Rectal smooth muscle tissue (tissue), 1 donor: ENCODE data around the gene PPEF1.

Experiments used
- H3K27ac ChIP-seq: one replicate; pipeline ENCODE4 v1.7.0; 2013; ENCODE audit warnings: low read depth, low read length, inconsistent platforms
- H3K27me3 ChIP-seq: one replicate; pipeline ENCODE4 v1.7.0; 2013; ENCODE audit warnings: low read length; ENCODE audit not compliant: control insufficient read depth, insufficient read depth
- H3K36me3 ChIP-seq: one replicate; pipeline ENCODE4 v1.7.0; 2013; ENCODE audit warnings: low read length; ENCODE audit not compliant: control insufficient read depth, insufficient read depth
- H3K4me1 ChIP-seq: one replicate; pipeline ENCODE4 v1.7.0; 2013; ENCODE audit warnings: low read length; ENCODE audit not compliant: control insufficient read depth, insufficient read depth
- H3K4me3 ChIP-seq: one replicate; pipeline ENCODE4 v1.7.0; 2013; ENCODE audit warnings: low read length
- H3K9ac ChIP-seq: one replicate; pipeline ENCODE4 v1.7.0; 2013; ENCODE audit warnings: low read length

The PPEF1 gene, protein sequence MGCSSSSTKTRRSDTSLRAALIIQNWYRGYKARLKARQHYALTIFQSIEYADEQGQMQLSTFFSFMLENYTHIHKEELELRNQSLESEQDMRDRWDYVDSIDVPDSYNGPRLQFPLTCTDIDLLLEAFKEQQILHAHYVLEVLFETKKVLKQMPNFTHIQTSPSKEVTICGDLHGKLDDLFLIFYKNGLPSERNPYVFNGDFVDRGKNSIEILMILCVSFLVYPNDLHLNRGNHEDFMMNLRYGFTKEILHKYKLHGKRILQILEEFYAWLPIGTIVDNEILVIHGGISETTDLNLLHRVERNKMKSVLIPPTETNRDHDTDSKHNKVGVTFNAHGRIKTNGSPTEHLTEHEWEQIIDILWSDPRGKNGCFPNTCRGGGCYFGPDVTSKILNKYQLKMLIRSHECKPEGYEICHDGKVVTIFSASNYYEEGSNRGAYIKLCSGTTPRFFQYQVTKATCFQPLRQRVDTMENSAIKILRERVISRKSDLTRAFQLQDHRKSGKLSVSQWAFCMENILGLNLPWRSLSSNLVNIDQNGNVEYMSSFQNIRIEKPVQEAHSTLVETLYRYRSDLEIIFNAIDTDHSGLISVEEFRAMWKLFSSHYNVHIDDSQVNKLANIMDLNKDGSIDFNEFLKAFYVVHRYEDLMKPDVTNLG

GRCh38 chrX:18707426-18708049 is at the start of gene PPEF1:
PPEF1 (plus strand) TSS chrX:18707645; CDS start chrX:18707781, 136 bp downstream.
- Histone ChIP-seq H3K4me3 (no peak within 1 kb of the TSS), H3K4me1 (no peaks in the 10 kb centered on the region), H3K27ac (no peak within 1 kb of the TSS)

GRCh38 chrX:18661273-18661672 is 46.2 kb upstream of the PPEF1 start:
- Histone ChIP-seq H3K36me3 (no peaks in the 10 kb centered on the region), H3K27ac (no peak overlapping the region), H3K4me1 (no peaks in the 10 kb centered on the region), H3K4me3 (no peak overlapping the region), H3K27me3 (no peaks in the 10 kb centered on the region), H3K9ac (no peak overlapping the region)

More at GRCh38 chrX:18707426-18708049, at the start of gene PPEF1:
- no peak within 1 kb of the TSS for H3K9ac ChIP-seq
- no peaks in the 10 kb centered on the region for H3K36me3 ChIP-seq
- no peaks in the 10 kb centered on the region for H3K27me3 ChIP-seq

DNA sequence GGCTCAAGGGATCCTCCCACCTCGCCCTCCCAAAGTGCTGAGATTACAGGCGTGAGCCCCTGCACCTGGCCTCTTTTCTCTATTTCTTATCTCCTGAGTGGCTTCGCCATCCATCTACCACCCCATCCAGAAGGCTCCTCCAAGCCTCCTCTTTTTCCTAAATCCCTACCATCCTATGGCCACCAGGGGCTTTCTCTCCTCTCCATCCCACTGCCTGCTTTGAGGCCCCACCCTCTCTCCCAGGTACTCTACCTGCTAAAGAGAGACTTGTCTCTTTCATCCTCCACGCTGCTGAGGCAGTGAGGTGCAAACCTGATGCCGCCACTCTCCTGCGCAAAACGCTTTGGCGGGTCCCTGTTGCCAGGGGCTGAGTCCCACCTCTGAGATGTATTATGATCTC is 42.5 kb upstream of the PPEF1 start:
- Histone ChIP-seq H3K36me3 (no peaks in the 10 kb centered on the region), H3K9ac (no peak overlapping the region)

GRCh38 chrX:18666614-18667013 is 40.8 kb upstream of the PPEF1 start:
- Histone ChIP-seq H3K9ac (no peak overlapping the region), H3K4me1 (no peaks in the 10 kb centered on the region), H3K4me3 (no peak overlapping the region), H3K27ac (no peak overlapping the region), H3K36me3 (no peaks in the 10 kb centered on the region), H3K27me3 (no peaks in the 10 kb centered on the region)

More for the DNA sequence above, 42.5 kb upstream of the PPEF1 start:
- no peak overlapping the region for H3K4me3 ChIP-seq
- no peaks in the 10 kb centered on the region for H3K27me3 ChIP-seq
- H3K4me1 ChIP-seq = no peaks in the 10 kb centered on the region
- H3K27ac ChIP-seq = no peak overlapping the region

DNA sequence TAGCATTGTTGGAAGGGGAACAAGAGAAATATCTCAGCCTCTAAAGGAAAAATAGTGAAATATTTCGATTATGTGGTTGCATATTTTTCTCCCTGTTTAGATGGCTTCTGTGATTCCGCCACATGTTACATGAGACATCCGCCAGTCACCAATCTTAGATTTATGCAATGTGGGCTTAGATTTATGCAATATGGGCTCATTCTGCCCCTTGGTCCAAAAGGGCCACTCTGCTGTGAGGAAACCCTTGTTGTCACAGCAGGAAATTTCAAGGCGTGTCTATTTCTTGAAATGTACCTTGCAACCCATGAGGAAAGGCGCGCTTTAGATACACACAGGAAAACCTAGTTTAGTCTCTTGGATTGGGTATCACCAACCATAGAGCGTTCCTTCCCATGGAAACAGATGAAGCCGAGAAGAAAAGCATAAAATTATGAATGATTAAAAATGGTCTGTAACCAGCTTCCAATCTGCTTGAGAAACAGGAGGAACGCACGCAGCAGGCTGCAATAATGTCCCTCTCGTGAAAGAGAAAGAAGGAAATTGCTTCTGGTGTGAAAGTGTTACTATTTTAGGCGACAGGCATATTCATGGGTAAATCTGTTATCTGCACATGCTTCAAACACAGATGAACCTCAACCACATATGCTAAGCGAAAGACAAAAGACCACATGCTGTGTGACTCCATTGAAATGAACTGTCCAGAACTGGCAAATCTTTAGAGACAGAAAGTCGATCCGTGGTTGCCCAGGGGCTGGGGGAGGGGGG is 39.2 kb upstream of the PPEF1 start:
- Histone ChIP-seq H3K36me3 (no peaks in the 10 kb centered on the region), H3K4me1 (no peaks in the 10 kb centered on the region), H3K27me3 (no peaks in the 10 kb centered on the region), H3K9ac (no peak overlapping the region), H3K27ac (no peak overlapping the region), H3K4me3 (no peak overlapping the region)

GRCh38 chrX:18672008-18672407 is 35.4 kb upstream of the PPEF1 start, which contains the start of gene RS1:
RS1 (minus strand) TSS chrX:18672108; CDS start chrX:18672068, 40 bp downstream.
- no peaks in the 10 kb centered on the region for H3K27me3 ChIP-seq
- H3K9ac ChIP-seq = no peak within 1 kb of the TSS
- no peak within 1 kb of the TSS for H3K27ac ChIP-seq
- H3K36me3 ChIP-seq = no peaks in the 10 kb centered on the region
- no peaks in the 10 kb centered on the region for H3K4me1 ChIP-seq
- H3K4me3 ChIP-seq = no peak within 1 kb of the TSS

DNA sequence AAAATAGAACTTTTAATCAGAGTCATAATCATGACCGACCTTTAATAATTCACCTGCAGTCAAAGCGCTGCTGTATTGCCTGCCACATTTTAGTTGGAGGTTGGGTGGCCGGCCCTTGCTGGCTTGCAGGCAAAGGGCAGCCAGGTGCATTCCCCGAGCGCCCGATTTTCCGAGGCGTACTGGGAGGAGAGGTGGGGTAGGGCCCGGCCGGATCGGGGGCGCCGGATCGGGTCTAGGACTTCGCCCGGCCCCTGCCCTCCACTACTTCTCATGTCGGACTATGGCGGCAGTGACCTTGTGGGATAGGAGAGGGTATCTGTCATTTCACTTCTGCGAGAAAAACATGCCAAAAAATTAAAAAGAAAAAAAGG is 33.0 kb upstream of the PPEF1 start:
- Histone ChIP-seq H3K27me3 (no peaks in the 10 kb centered on the region), H3K27ac (peak overlapping the region; percentile 58), H3K4me3 (peak overlapping the region; percentile 69), H3K4me1 (no peaks in the 10 kb centered on the region), H3K36me3 (no peaks in the 10 kb centered on the region), H3K9ac (no peak overlapping the region)

GRCh38 chrX:18674788-18675735 is 32.4 kb upstream of the PPEF1 start:
- Histone ChIP-seq H3K4me3 (peak overlapping the region; percentile 69), H3K9ac (peak overlapping the region; percentile 5), H3K4me1 (no peaks in the 10 kb centered on the region), H3K27ac (peak overlapping the region; percentile 76), H3K27me3 (no peaks in the 10 kb centered on the region), H3K36me3 (no peaks in the 10 kb centered on the region)

DNA sequence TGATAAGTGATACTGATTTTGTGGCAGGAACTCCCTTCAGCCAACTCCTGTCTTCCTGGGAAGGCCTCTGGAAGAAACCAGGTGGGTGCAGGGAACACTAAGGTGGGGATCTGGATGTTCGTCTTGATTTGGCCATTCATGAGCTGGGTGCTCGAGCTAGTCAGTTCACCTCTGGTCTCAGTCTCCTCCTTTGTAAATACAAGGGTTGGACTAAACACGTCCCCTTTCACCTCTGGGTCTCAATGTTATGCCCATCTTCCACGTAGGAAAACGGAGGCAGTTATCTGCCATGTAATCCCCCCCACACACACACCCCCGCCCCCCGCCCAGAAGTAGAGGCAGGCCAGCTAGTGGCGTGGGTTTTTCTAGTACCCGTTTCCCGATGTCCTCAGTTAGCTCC is 31.4 kb upstream of the PPEF1 start:
- Histone ChIP-seq H3K27me3 (no peaks in the 10 kb centered on the region), H3K36me3 (no peaks in the 10 kb centered on the region), H3K9ac (no peak overlapping the region), H3K4me1 (no peaks in the 10 kb centered on the region), H3K4me3 (no peak overlapping the region), H3K27ac (no peak overlapping the region)

DNA sequence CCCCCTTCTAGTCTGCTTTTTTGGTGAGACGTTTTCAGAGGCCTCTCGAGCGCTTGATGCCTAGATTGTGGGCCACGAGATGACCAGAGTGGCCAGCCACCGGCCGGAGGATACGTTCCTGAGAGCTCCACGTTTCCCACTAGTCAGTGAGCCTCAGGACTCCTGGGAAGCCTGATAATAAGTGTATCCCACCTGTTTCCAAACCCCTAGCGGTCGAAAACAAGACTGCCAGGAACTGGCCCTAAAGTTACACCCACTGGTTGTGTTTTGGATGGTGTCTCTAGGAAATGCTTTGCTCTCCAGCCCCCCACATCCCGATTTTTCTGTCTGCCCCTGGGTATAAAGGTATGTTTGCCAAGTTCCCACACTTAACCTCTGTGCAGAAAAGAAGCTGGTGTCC is 31.0 kb upstream of the PPEF1 start:
- no peak overlapping the region for H3K9ac ChIP-seq
- no peaks in the 10 kb centered on the region for H3K27me3 ChIP-seq
- H3K4me1 ChIP-seq = no peaks in the 10 kb centered on the region
- no peak overlapping the region for H3K4me3 ChIP-seq
- no peaks in the 10 kb centered on the region for H3K36me3 ChIP-seq
- no peak overlapping the region for H3K27ac ChIP-seq

DNA sequence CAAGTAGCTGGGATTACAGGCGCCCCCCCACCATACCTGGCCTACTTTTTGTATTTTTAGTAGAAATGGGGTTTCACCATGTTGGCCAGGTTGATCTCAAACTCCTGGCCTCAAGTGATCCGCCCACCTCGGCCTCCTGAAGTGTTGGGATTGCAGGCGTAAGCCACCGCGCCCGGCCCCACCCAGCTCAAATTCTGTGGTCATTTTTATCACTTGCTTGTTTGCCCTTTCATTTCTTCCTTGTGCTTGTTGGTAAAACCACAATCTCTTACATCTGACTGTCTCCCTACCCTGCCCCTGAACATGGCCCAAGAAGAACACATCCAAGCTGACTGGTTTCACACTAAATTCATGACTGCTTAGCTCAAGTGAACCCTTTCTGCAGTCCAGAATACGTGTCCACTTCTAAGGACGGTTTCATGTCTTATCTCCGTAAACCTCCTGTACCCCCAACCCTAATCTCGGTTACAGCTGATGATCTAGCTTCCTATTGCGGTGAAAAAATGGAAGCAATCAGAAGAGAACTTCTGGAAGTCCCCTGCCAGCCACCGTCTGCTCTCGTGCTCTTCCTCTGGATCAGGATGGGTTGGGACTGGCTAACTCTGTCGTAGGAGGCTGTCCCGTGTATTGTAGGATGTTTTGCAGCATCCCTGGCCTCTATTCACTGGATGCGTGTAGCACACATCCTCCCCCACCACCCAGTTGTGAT is 30.1 kb upstream of the PPEF1 start:
- no peaks in the 10 kb centered on the region for H3K27me3 ChIP-seq
- H3K4me1 ChIP-seq = no peaks in the 10 kb centered on the region
- H3K9ac ChIP-seq = no peak overlapping the region
- no peaks in the 10 kb centered on the region for H3K36me3 ChIP-seq
- no peak overlapping the region for H3K4me3 ChIP-seq
- H3K27ac ChIP-seq = no peak overlapping the region
